Naive B cell (primary cell): Measurements from ENCODE around the gene TCF4. TPM values are rescaled to one million over a fixed set of nuclear protein-coding genes. Genes with fewer than 3 reads are reported as not detected.

Experiments
- ATAC-seq, 2 donors: fragments of 150-1000 bp; cut with Tn5 transposase; 2 replicates each; pipeline ENCODE4 v1.10.0; 2021; ENCODE audit warnings: low read depth in 2 of 2, mild to moderate bottlenecking in 2 of 2, moderate library complexity in 2 of 2
- DNase-seq: peaks from one replicate; pipeline ENCODE4 v3.0.0; 2022
- H3K27ac Mint-ChIP-seq, 6 donors: one replicate each; pipeline ENCODE4 v1.8.0; 2020 to 2022; ENCODE audit warnings: mild to moderate bottlenecking in 6 of 6, mixed read lengths in 6 of 6, moderate library complexity in 5 of 6, inconsistent platforms in 2 of 6
- H3K27me3 Mint-ChIP-seq, 3 donors: one replicate each; pipeline ENCODE4 v1.8.0; 2021 to 2022; ENCODE audit warnings: mixed read lengths in 3 of 3, mild to moderate bottlenecking in 1 of 3
- H3K36me3 Mint-ChIP-seq, 2 donors: one replicate each; pipeline ENCODE4 v1.8.0; 2020 to 2022; ENCODE audit warnings: mixed read lengths in 2 of 2, inconsistent platforms in 1 of 2, mild to moderate bottlenecking in 1 of 2
- H3K4me1 Mint-ChIP-seq, 3 donors: one replicate each; pipeline ENCODE4 v1.8.0; 2020 to 2022; ENCODE audit warnings: mixed read lengths in 3 of 3, inconsistent platforms in 1 of 3, mild to moderate bottlenecking in 1 of 3, moderate library complexity in 1 of 3
- H3K4me3 Mint-ChIP-seq, 8 donors: one replicate each; pipeline ENCODE4 v1.8.0; 2020 to 2022; ENCODE audit warnings: mild to moderate bottlenecking in 8 of 8, mixed read lengths in 8 of 8, moderate library complexity in 8 of 8, inconsistent platforms in 2 of 8
- H3K9me3 Mint-ChIP-seq, 7 donors: one replicate each; pipeline ENCODE4 v1.8.0; 2020 to 2022; ENCODE audit warnings: mixed read lengths in 7 of 7, mild to moderate bottlenecking in 5 of 7, inconsistent platforms in 2 of 7, moderate library complexity in 1 of 7
- polyA plus RNA-seq, 6 donors: library from polyadenylated mRNA; unstranded; fragments of 300-500 nt; fragmentation: Illumina TruSeq; gene quantifications; one replicate each; pipeline ENCODE4 v1.2.3, GENCODE V29; 2021; ENCODE audit warnings: low read depth in 6 of 6

The TCF4 gene
- polyA plus RNA-seq, 6 donors from 2014 or later = 199 to 274 (median 217) TPM

DNA sequence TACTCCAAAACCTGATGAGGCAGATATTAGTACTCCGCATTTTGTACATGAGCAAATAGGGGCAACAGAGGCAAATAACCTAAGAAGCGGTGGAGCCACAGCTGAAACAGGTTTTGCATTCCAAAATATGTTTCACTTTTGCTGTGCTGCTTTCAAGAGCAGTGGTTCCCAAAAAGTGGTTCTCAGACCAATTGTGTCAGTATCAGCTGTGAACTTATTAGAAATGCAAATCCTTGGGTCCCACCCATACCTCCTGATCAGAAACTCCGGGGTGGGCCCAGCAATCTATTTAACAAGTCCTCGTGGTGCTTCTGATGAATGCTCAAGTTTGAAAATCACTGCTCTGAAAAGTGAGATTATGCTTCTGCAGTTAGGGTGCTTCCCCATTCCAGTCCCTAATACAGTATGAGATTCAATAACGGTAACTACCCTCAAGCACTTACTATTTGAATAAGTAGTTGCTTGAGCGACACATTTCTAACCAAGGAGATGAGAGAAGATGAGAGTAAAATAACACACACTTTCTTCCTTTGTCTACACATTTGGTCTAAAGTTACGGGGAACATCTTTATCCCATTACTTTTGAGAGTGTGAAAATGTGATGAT is 17.8 kb upstream of the TCF4 start:
- peak; percentile 35 to 43 for ATAC-seq
- DNase-seq = no peak
- Mint-ChIP-seq H3K27ac (no peak overlapping the region), H3K9me3 (peaks cover 0 to 5% (median 0%) of the 10 kb centered on the region in 7 donors), H3K4me1 (peaks cover 0 to 11% (median 4%) of the 10 kb centered on the region in 3 donors), H3K27me3 (no peaks in the 10 kb centered on the region), H3K36me3 (no peaks in the 10 kb centered on the region), H3K4me3 (peak overlapping the region in 1 of 8 donors; percentile 40)

DNA sequence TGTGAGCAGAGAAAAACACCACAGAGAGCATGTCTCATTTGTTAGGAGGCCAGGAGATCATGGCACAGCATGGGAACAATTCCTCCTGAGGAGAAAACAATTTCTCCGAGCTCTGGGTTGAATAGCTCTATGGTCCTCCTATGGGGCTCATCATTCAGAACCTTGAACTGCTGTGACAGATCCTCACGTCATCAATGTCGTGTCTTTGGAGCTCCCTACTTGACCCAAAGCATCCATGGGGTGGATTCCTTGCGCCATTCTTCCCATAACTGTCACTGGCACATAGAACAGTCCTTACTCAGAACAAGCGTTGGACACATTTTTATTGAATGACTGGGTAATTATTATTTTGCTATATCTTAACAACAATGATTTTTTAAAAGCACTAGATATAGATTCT is 15.8 kb upstream of the TCF4 start:
- ATAC-seq = no peak
- no peak overlapping the region for H3K27ac Mint-ChIP-seq
- no peaks in the 10 kb centered on the region for H3K36me3 Mint-ChIP-seq
- no peak for DNase-seq
- H3K9me3 Mint-ChIP-seq = peaks cover 0 to 2% (median 0%) of the 10 kb centered on the region in 7 donors
- H3K27me3 Mint-ChIP-seq = no peaks in the 10 kb centered on the region
- peak overlapping the region in 1 of 8 donors; percentile 23 for H3K4me3 Mint-ChIP-seq
- H3K4me1 Mint-ChIP-seq = peaks cover 0 to 11% (median 4%) of the 10 kb centered on the region in 3 donors

DNA sequence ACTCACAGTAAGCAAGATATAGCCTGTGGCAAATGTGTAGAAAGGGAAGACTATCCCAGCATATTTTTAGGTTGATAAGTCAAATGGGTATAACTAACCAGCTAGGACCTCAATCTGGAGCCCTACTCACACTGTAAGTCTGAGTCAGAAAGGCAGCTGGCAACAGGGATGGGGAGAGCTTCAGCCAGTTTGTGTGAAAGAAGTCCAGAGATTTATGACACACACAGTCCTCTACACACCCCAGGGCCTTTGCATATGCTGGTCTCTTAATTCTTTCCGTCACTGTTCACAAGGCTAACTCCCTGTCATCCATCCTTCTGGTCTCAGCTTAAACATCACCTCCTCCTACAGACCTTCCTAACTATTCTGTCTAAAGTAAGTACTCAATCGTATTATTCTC is 5.9 kb upstream of the TCF4 start:
- Mint-ChIP-seq H3K9me3 (peaks cover 0 to 3% (median 0%) of the 10 kb centered on the region in 7 donors), H3K4me1 (peaks cover 6 to 10% (median 7%) of the 10 kb centered on the region in 3 donors), H3K4me3 (peak overlapping the region in 1 of 8 donors; percentile 36), H3K27me3 (no peaks in the 10 kb centered on the region), H3K36me3 (no peaks in the 10 kb centered on the region), H3K27ac (peak overlapping the region in 2 of 6 donors; percentile 17 to 80)
- ATAC-seq = no peak
- DNase-seq = no peak

- no peaks in the 10 kb centered on the region for H3K27me3 Mint-ChIP-seq
- H3K4me3 Mint-ChIP-seq = peak overlapping the region in 1 of 8 donors; percentile 8
- peaks cover 0 to 3% (median 0%) of the 10 kb centered on the region in 7 donors for H3K9me3 Mint-ChIP-seq
- DNase-seq = no peak
- peaks cover 0 to 8% of the 10 kb centered on the region in 2 donors for H3K36me3 Mint-ChIP-seq
- H3K4me1 Mint-ChIP-seq = peaks cover 10 to 13% (median 11%) of the 10 kb centered on the region in 3 donors
- ATAC-seq = no peak
- H3K27ac Mint-ChIP-seq = peak overlapping the region in 2 of 6 donors; percentile 9 to 68
Observed at GRCh38 chr18:55592572-55592971, 4.6 kb upstream of the TCF4 start.

DNA sequence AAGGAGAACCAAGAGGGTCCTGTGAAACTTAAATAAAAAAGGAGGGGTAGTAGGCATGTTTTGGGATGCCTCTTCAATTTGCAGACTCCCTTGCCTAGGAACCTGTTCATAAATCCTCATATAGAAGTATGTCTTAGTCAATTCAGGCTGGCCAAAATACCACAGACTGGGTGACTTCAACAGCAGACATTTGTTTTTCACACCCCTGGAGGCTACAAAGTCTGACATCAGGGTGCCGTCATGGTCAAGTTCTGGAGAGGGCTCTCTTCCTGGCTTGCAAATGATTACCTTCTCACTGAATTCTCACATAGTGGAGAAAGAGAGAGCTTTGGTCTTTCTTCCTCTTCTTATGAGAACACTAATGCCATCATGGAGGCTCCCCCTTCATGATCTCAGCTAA is 4.1 kb upstream of the TCF4 start:
- H3K9me3 Mint-ChIP-seq = peaks cover 0 to 3% (median 0%) of the 10 kb centered on the region in 7 donors
- H3K4me1 Mint-ChIP-seq = peaks cover 11 to 13% (median 12%) of the 10 kb centered on the region in 3 donors
- DNase-seq (no peak), ATAC-seq (no peak)
- H3K27me3 Mint-ChIP-seq = no peaks in the 10 kb centered on the region
- peak overlapping the region in 1 of 6 donors; percentile 9 for H3K27ac Mint-ChIP-seq
- peak overlapping the region in 1 of 8 donors; percentile 8 for H3K4me3 Mint-ChIP-seq
- H3K36me3 Mint-ChIP-seq = peaks cover 0 to 8% of the 10 kb centered on the region in 2 donors

GRCh38 chr18:55589625-55590291 is 1.8 kb upstream of the TCF4 start:
- peak; percentile 80 to 84 for ATAC-seq
- Mint-ChIP-seq H3K9me3 (no peaks in the 10 kb centered on the region), H3K27ac (peak overlapping the region; percentile 75 to 96 (median 93)), H3K4me1 (peaks cover 30 to 34% (median 31%) of the 10 kb centered on the region in 3 donors), H3K27me3 (no peaks in the 10 kb centered on the region), H3K36me3 (peaks cover 0 to 8% of the 10 kb centered on the region in 2 donors), H3K4me3 (peak overlapping the region; percentile 84 to 98 (median 94))
- peak; percentile 89 for DNase-seq

DNA sequence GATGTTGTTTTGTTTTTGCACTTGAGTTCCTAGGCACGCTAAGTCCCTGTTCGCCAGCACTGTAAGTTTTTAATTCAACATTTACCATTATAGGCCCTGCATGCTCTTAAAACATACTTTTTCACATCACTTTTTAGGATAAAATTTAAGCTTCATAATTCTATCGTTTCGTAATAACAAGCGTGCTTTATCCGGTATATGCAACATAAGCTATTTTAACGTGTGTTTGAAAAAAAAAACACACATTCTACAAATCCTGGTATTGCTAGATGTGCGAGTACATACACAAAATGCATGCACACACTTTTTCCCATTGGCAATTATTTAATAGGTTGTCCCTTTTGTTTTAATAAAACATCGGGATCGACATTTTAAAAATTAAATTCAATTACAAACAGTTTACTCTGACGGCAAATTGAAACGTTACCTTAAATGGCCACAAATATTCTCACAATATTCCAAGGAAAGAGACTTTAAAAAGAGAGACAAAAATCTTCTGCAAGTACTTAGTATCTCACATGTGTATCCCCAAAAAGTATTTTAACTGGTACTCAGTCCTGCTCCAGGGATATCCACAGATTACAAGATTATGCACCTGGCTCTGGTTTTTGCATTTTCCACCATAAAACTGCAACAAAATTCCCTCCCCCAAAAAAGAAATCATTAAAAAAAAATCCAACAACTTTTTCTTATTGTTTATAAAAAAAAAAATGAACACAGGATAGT is 1.0 kb upstream of the TCF4 start:
- Mint-ChIP-seq H3K27ac (peak overlapping the region; percentile 75 to 96 (median 86)), H3K9me3 (no peaks in the 10 kb centered on the region), H3K4me1 (peaks cover 30 to 34% (median 31%) of the 10 kb centered on the region in 3 donors), H3K27me3 (no peaks in the 10 kb centered on the region), H3K36me3 (peaks cover 0 to 8% of the 10 kb centered on the region in 2 donors), H3K4me3 (peak overlapping the region; percentile 84 to 98 (median 94))
- ATAC-seq = no peak
- DNase-seq = no peak

- Mint-ChIP-seq H3K4me1 (peaks cover 30 to 34% (median 31%) of the 10 kb centered on the region in 3 donors), H3K27ac (peak overlapping the region; percentile 93 to 97 (median 95)), H3K27me3 (no peaks in the 10 kb centered on the region), H3K9me3 (no peaks in the 10 kb centered on the region), H3K36me3 (peaks cover 0 to 8% of the 10 kb centered on the region in 2 donors), H3K4me3 (peak overlapping the region; percentile 84 to 98 (median 98))
- ATAC-seq (peak; percentile 42 to 46), DNase-seq (peak; percentile 43)
Observed at GRCh38 chr18:55587418-55588110, 428 bp downstream of the TCF4 start.

- Mint-ChIP-seq H3K4me3 (peak overlapping the region; percentile 84 to 98 (median 98)), H3K36me3 (peaks cover 0 to 8% of the 10 kb centered on the region in 2 donors), H3K27ac (peak overlapping the region; percentile 6 to 95 (median 83)), H3K9me3 (no peaks in the 10 kb centered on the region), H3K27me3 (no peaks in the 10 kb centered on the region), H3K4me1 (peaks cover 30 to 34% (median 31%) of the 10 kb centered on the region in 3 donors)
- no peak for DNase-seq
- ATAC-seq = no peak
Observed at GRCh38 chr18:55585920-55586561, 2.0 kb downstream of the TCF4 start.

DNA sequence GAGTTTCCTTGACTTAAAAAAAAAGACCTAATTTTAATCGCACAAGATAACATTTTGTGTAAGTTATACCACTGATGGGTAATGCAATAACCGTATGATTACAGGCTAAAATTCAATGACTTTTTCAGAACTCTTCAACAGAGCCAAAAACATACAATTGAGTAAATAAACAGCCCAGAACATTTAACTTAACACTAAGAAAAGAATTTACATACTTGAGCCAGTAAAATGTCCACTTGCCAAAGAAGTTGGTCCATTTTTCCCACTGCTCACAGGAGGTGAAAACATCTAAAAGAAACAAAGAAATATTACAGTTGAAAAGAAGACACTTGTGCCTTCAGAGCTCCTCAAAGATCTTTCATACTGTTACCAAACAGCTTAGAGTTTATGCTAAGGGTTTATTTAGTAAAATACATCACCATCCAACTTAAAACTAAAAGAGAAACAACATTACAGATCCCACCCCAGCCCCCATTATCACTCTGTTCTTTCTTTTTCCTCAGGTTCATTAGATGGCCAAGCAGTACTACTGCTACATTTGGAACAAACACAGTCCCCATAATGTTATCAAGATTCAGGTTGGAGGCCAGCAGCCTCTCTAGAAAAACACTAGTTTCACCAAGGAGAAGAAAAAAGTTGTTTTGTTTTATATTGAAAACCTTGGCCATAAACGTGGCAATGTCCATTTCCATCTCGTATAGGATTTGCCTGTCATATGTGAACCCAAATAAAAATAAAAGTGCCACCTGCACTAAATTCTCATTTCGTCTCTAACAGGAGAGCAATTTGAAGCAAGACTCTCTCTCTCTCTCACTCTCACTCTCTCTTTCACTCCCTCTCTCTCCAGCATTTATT is 2.7 kb downstream of the TCF4 start:
- Mint-ChIP-seq H3K4me3 (peak overlapping the region; percentile 84 to 98 (median 98)), H3K27ac (peak overlapping the region; percentile 11 to 95 (median 82))
- ATAC-seq = no peak

DNA sequence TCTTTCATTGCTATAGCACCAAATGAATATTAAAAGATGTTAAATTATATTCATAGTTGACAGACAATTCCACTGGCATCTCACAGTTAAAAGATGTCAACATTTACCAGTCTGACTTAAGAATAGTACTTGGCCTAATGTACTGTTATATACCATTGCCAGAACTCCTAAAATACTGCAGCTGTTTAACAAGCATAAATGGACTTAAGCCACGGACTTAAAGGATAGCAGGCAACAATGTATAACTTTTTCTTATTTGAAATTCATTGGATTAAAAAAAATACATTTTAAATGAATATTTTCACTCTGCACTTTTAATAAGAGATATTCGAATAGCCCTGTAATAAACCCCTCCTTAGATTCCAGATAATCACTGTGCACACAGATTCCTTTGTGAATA is 3.8 kb downstream of the TCF4 start:
- H3K4me1 Mint-ChIP-seq = peaks cover 22 to 27% (median 24%) of the 10 kb centered on the region in 3 donors
- no peak for DNase-seq
- peaks cover 0 to 8% of the 10 kb centered on the region in 2 donors for H3K36me3 Mint-ChIP-seq
- ATAC-seq = no peak
- no peaks in the 10 kb centered on the region for H3K27me3 Mint-ChIP-seq
- H3K9me3 Mint-ChIP-seq = no peaks in the 10 kb centered on the region
- no peak overlapping the region for H3K27ac Mint-ChIP-seq
- no peak overlapping the region for H3K4me3 Mint-ChIP-seq

More for the DNA sequence above, 2.7 kb downstream of the TCF4 start:
- H3K36me3 Mint-ChIP-seq = peaks cover 0 to 8% of the 10 kb centered on the region in 2 donors
- H3K4me1 Mint-ChIP-seq = peaks cover 30 to 34% (median 31%) of the 10 kb centered on the region in 3 donors
- no peak for DNase-seq
- no peaks in the 10 kb centered on the region for H3K27me3 Mint-ChIP-seq
- H3K9me3 Mint-ChIP-seq = no peaks in the 10 kb centered on the region

DNA sequence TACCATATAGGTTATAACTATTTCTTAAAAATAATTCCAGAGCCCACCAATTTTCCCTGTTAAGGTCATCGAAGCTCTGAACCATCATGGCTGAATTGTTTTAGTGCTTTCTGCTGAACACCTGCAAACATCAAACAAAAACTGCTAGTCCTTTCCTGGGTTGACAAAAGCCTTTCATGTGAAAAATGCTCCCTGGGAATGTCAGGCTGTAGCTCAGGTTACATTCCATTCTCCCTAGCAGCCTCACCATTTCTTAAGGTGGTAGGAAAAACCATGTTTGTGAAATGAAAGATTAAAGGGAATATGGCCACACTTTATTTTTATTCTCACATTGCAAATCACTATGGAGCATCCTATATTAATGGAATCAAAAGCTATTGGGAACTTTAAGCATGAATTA is 5.7 kb downstream of the TCF4 start:
- DNase-seq = no peak
- H3K4me3 Mint-ChIP-seq = no peak overlapping the region
- ATAC-seq = no peak
- H3K9me3 Mint-ChIP-seq = no peaks in the 10 kb centered on the region
- no peaks in the 10 kb centered on the region for H3K36me3 Mint-ChIP-seq
- peaks cover 19 to 21% (median 20%) of the 10 kb centered on the region in 3 donors for H3K4me1 Mint-ChIP-seq
- no peaks in the 10 kb centered on the region for H3K27me3 Mint-ChIP-seq
- no peak overlapping the region for H3K27ac Mint-ChIP-seq
